Bronchial epithelial cell (primary cell): ENCODE results near the gene SPDYE1. TPM values are rescaled to one million over a fixed set of nuclear protein-coding genes. Genes with fewer than 3 reads are reported as not detected.
"Not testable (repeated sequence)": the region's sequence is repeated elsewhere in the genome, so short reads cannot be mapped to it uniquely, and the experiment has no call there.

Experiments
- DNase-seq: peaks from one replicate; pipeline ENCODE4 v3.0.0-alpha.2; 2010; ENCODE audit warnings: low read depth
- FAIRE-seq: peaks from 2 replicates; lab custom pipeline; 2011; peaks lifted over from hg19 to GRCh38; lab: Jason Lieb, UNC
- H3K27me3 ChIP-seq: 2 replicates; pipeline ENCODE4 v1.5.1; 2011; ENCODE audit warnings: low read length; ENCODE audit not compliant: control insufficient read depth, insufficient read depth
- H3K36me3 ChIP-seq: 2 replicates; pipeline ENCODE4 v1.5.1; 2011; ENCODE audit warnings: low read length; ENCODE audit not compliant: control insufficient read depth, insufficient read depth
- H3K4me3 ChIP-seq: 2 replicates; pipeline ENCODE4 v1.5.1; 2011; ENCODE audit warnings: mild to moderate bottlenecking, low read depth, low read length, control low read depth
- CTCF ChIP-seq: IDR thresholded peaks from 2 replicates; pipeline ENCODE4 v1.5.1; 2011; ENCODE audit warnings: mild to moderate bottlenecking, moderate library complexity, low read length, control low read depth, inconsistent platforms; ENCODE audit not compliant: insufficient read depth, severe bottlenecking
- total RNA-seq: library from RNA; depleted of rRNA; stranded (reverse); fragments of >200 nt; gene quantifications from 2 replicates; pipeline ENCODE4 v1.2.1, GENCODE V29; 2014

The SPDYE1 gene
- total RNA-seq, 1 donor from 2014 or later: not detected

DNA sequence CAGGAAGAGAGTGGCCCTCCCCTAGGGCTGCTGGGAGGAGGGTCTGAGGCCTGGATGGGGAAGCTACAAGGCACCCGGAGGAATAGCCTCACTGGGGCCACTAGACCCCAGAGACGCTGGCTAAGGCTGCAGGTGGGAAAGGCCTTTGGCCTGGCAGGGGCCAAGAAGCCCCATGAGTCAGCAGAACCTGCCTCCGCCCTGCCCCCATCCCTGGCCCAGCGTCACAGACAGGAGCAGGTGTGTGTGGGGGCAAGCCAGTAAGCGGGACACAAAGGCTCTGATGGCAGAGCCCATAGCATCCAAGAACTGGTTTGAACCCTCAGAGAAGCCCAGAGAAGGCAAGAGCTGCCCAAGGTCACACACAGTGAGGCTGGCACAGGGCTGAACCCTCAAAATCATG, 27.0 kb upstream of the SPDYE1 start:
- not testable (repeated sequence) for H3K4me3 ChIP-seq, FAIRE-seq, H3K36me3 ChIP-seq, DNase-seq, H3K27me3 ChIP-seq

DNA sequence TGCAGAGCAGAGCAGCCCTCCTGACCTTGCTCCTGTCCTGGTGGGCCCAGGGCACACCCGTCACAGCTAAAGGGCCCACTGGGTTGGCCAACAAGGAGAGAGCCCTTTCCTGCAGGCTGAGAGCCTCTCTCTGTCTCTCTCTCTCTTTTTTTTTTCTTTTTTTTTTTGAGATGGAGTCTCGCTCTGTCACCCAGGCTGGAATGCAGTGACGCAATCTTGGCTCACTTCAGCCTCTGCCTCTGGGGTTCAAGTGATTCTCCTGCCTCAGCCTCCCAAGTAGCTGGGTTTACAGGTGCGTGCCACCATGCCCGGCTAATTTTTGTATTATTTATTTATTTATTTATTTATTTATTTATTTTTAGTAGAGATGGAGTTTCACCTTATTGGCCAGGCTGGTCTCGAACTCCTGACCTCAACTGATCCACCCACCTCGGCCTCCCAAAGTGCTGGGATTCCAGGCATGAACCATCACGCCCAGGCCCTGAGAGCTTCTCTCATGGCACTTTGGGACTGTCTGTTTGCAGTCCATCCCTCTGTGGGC, 23.6 kb upstream of the SPDYE1 start:
- H3K4me3 ChIP-seq, DNase-seq, FAIRE-seq, H3K36me3 ChIP-seq, H3K27me3 ChIP-seq: not testable (repeated sequence)

GRCh38 chr7:43974725-43975482, 22.8 kb upstream of the SPDYE1 start:
- not testable (repeated sequence) for DNase-seq, FAIRE-seq

DNA sequence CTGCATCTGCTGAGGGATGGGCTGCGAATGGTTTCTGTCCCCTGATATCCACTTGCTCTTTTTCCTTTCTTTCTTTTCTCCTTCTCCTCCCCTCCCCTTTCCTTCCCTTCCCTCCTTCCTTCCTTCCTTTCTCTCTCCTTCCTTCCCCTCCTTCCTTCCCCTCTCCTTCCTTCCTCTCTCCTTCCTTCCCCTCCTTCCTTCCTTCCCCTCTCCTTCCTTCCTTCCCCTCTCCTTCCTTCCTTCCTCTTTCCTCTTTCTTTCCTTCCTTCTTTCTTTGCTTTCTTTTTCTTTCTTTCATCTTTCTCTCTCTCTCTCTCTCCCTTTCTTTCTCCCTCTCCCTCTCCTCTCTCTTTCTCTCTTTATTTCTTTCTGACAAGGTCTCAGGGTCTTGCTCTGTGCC, 20.2 kb upstream of the SPDYE1 start:
- FAIRE-seq: no peak
- H3K36me3 ChIP-seq: no peaks in the 10 kb centered on the region
- no peaks in the 10 kb centered on the region for H3K27me3 ChIP-seq
- no peak overlapping the region for H3K4me3 ChIP-seq
- no peak for DNase-seq
- no peak for TF ChIP-seq CTCF

More at GRCh38 chr7:43974725-43975482, 22.8 kb upstream of the SPDYE1 start:
- H3K36me3 ChIP-seq, H3K4me3 ChIP-seq, H3K27me3 ChIP-seq: not testable (repeated sequence)

DNA sequence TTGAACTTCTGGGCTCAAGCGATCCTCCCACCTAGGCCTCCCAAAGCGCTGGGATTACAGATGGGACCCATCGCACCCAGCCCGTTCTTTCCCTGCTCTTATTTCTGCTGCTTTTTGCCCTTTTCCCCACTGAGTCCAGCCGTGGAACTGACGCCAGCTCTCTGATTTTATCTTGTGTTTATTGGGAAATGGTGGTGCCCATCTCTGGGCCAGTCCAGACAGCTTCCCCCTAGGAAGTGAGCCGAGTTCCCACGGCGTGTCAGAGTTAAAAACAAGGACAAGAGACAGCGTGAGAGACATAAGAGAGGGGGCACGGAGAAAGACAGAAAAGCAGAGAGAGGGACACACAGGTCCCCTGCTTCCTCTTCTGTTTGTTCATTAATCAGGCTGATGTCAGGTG, 19.6 kb upstream of the SPDYE1 start:
- H3K27me3 ChIP-seq, FAIRE-seq, H3K36me3 ChIP-seq, H3K4me3 ChIP-seq, DNase-seq: not testable (repeated sequence)

- DNase-seq, H3K27me3 ChIP-seq, H3K4me3 ChIP-seq, FAIRE-seq, H3K36me3 ChIP-seq: not testable (repeated sequence)
Observed at GRCh38 chr7:43982848-43983247, 14.8 kb upstream of the SPDYE1 start.

GRCh38 chr7:43983736-43984135, 14.0 kb upstream of the SPDYE1 start:
- not testable (repeated sequence) for FAIRE-seq, H3K27me3 ChIP-seq, H3K36me3 ChIP-seq, H3K4me3 ChIP-seq, DNase-seq

DNA sequence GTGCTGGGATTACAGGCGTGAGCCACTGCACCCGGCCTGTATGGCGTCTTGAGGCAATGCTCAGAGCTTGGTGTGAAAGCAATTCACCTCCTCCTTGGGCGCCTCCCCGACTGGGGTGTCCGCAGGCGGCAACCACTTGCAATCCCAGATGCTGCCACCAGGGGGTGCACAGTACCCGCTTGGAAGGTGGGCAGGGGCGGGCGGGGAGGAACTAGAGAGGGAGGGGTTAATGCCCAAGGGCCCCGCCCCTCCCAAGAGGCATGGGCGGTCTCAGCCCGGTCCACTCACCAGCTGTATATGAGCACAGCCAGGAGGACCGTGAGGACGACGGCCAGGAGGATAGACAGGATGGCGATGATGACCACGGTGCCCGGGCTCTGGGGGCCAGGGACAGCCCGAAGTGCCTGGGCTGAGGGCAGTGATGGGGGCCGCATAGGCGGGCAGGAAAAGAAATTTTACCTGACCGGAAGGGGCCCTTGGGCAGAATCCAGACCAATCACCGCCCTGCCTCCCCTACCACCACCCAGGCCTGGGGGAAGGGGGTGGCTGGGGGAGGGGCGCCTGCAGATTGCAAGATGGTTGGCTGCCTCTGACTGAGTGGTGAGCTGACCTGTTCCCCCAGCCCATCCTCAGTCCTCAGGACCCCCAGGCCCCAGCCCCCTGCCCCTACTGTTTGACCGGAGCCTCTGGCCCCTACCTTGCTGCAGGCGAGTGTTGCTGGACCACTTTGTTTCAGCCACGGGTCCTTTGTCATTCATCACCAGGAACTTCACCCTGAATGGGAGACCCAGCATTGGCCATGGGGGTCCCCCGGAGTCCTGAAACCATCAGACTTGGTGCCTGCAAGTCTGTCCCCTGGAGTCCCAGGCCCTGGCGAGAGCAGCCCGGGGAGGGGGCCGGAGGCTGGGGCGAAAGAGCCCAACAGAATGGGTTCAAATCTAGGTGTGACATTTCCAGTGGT, 11.5 kb upstream of the SPDYE1 start:
- not testable (repeated sequence) for H3K36me3 ChIP-seq, FAIRE-seq, H3K4me3 ChIP-seq, H3K27me3 ChIP-seq
- peak; percentile 38 for DNase-seq
- peak; percentile 49 for TF ChIP-seq CTCF

DNA sequence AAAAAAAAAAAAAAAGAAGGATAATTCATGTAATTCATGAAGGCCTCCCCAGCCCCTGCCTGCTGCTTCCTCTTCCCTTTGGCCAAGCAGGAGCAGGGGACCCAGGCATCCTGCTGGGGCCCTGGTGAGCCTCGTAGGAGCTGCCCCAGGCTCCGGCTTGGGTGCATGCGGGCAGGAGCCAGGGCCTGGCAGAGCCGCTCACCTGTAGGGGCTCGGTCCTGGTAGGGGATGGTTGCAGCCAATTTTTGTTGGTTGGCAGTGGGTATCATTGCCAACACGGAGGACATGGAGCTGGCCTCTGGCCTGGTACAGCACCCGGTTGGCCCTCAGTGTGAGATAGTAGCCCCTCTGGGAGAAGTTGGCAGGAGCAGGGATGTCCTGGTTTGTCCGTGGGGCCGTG, 10.2 kb upstream of the SPDYE1 start:
- H3K4me3 ChIP-seq, FAIRE-seq, DNase-seq, H3K27me3 ChIP-seq, H3K36me3 ChIP-seq: not testable (repeated sequence)

DNA sequence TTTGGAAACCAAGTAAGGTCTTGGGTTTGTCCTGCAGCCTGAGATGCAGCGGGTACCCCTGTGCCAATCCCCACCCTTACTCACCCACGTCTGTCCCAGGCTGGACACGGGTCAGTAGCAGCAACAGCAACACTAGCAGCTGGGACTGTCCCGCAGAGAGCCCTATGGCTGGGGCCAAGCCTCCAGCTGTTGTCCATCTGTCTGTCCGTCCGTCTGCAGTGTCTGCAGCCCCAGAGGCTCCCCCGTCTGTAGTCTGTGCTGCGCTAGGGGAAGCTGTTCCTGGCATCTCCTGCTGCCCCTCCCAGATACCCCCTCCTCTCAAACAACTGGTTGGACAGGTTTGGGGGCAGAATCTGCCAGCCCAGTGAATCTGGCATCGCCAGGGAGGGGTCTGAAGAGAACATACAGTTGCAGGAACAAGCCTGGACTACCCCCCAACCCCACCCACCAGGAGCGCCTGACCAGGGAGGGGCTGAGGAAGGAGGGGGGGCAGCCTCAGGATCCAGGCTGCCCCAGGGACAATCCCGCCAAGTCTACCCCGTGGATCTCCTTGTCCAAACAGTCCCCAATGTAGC, 7.6 kb upstream of the SPDYE1 start:
- DNase-seq: peak; percentile 16
- H3K4me3 ChIP-seq, H3K36me3 ChIP-seq, H3K27me3 ChIP-seq, FAIRE-seq: not testable (repeated sequence)

DNA sequence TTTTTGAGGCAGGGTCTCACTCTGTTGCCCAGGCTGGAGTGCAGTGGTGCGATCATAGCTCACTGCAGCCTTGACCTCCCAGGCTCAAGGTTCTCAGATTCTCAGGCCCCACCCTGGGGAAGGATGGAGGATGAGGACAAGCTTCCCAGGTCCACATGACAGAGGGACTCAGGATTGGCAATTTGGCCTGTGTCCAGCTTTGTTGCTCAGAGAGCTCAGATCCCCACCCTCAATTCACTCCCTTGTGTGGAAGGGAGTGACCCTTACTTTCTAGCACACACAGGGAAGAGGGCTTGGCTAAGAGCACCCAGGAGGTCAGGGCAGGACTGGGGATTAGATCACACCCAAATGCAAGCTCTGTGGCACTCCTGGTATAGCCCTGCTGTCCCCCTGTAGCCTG, 6.9 kb upstream of the SPDYE1 start:
- not testable (repeated sequence) for FAIRE-seq, H3K4me3 ChIP-seq, H3K27me3 ChIP-seq, H3K36me3 ChIP-seq
- peak; percentile 3 for DNase-seq
